Measurements from ENCODE around the gene RNF213. TPM values are rescaled to one million over a fixed set of nuclear protein-coding genes. Genes with fewer than 3 reads are reported as not detected.

Gene RNF213
- polyA plus RNA-seq, 1 donor (not counting 4 experiments of a cell fraction or from before 2014, with no cell fraction given): 24.4 TPM

DNA sequence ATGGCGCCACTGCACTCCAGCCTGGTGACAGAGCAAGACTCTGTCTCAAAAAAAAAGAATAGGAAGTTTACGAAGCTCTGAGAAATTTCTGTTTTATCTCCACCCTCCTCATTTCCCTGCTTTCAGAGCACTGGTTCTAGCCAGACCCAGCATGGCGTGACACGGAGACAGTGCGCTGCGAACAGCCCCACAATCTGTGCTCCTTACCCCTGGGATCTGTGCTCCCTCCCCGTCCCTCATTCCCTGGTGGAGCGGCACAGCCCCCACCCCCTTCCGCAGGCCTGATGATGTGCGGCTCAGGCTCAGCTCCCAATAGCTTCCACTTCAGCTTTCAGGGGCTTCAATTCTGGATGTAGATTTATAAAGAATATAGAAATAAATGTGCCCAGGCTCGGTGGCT lies 98.2 kb downstream of the RNF213 start:
- dilution Hi-C loops (cut with MboI; ENCODE audit: extremely low pct_ligation_motif_present, low sequenced_read_pairs): no loop called here
- Histone ChIP-seq H3K36me3 (ENCODE audit: control insufficient read depth in 2 of 2, extremely low read depth in 1 of 2, insufficient read depth in 2 of 2, low read length in 2 of 2) (peaks cover 39 to 40% of the 10 kb centered on the region in 2 experiments), H3K27ac (ENCODE audit: control insufficient read depth, insufficient read depth, low read length) (no peak overlapping the region), H3K4me1 (ENCODE audit: control insufficient read depth, extremely low read depth, insufficient read depth, low read length) (no peaks in the 10 kb centered on the region), H3K9ac (ENCODE audit: control insufficient read depth, extremely low read depth, insufficient read depth, low read length) (no peak overlapping the region), H3K9me1 (ENCODE audit: control insufficient read depth, extremely low read depth, insufficient read depth, low read length) (no peaks in the 10 kb centered on the region), H3K79me2 (ENCODE audit: control insufficient read depth, insufficient read depth, low read length) (no peaks in the 10 kb centered on the region), H2AFZ (ENCODE audit: control insufficient read depth, low read length) (no peak overlapping the region), H3K9me3 (ENCODE audit: control insufficient read depth, low read depth, low read length) (no peaks in the 10 kb centered on the region), H3K27me3 (ENCODE audit: control insufficient read depth, extremely low read depth, insufficient read depth, low read length) (no peaks in the 10 kb centered on the region), H4K20me1 (ENCODE audit: control insufficient read depth, extremely low read depth, insufficient read depth, low read length) (no peaks in the 10 kb centered on the region), H3K4me3 (ENCODE audit: control insufficient read depth in 2 of 3, extremely low read depth in 1 of 3, insufficient read depth in 2 of 3, low read depth in 1 of 3, low read length in 3 of 3) (no peak overlapping the region), H3K4me2 (ENCODE audit: control insufficient read depth, extremely low read depth, insufficient read depth, low read depth, low read length) (no peak overlapping the region)
- DNase-seq (ENCODE audit: low read depth, low spot score) (no peak), FAIRE-seq (no peak)
- TF ChIP-seq, protein P1, sequence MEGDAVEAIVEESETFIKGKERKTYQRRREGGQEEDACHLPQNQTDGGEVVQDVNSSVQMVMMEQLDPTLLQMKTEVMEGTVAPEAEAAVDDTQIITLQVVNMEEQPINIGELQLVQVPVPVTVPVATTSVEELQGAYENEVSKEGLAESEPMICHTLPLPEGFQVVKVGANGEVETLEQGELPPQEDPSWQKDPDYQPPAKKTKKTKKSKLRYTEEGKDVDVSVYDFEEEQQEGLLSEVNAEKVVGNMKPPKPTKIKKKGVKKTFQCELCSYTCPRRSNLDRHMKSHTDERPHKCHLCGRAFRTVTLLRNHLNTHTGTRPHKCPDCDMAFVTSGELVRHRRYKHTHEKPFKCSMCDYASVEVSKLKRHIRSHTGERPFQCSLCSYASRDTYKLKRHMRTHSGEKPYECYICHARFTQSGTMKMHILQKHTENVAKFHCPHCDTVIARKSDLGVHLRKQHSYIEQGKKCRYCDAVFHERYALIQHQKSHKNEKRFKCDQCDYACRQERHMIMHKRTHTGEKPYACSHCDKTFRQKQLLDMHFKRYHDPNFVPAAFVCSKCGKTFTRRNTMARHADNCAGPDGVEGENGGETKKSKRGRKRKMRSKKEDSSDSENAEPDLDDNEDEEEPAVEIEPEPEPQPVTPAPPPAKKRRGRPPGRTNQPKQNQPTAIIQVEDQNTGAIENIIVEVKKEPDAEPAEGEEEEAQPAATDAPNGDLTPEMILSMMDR (optimal IDR thresholded peaks at IDR 0.05 in 1 of 3, IDR thresholded peaks at IDR 0.05 in 1 of 3, conservative IDR thresholded peaks at IDR 0.05 in 1 of 3; ENCODE audit: extremely low read depth in 1 of 3, insufficient read depth in 2 of 3, low read length in 3 of 3): no peak
- no peak for TF ChIP-seq EZH2 (IDR thresholded peaks at IDR 0.05; ENCODE audit: low read length)

DNA sequence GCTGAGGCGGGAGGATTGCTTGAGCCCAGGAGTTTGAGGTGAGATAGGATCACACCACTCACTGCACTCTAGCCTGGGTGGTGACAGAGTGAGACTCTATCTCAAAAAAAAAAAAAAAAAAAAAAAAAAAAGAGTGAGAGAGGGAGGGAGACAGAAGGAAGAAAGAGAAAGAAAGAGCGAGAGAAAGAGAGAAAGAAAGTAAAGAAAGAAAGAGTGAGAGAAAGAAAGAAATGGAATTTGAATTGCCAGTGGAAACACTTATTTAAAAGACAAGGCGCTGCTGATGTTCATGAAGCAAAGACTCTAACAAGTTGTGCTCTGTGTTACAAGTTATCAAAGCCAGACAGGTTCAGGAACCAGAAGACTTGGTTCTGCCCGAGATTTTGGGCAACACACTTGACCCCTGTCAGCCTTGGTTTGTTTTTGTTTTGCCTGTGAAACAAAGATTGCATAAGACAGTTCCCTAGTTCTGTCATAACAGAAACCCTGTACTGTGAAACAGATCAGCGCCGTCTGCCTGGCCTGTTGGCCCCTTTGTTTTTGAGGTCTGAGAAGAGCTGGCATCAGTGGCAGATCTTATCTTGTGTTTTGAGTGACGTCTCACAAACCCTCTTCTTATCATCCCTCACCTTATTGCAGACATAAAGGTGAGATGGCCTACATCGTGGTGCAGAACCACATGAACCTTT lies 98.9 kb downstream of the RNF213 start:
- Histone ChIP-seq H2AFZ (ENCODE audit: control insufficient read depth, low read length) (no peak overlapping the region), H3K36me3 (ENCODE audit: control insufficient read depth in 2 of 2, extremely low read depth in 1 of 2, insufficient read depth in 2 of 2, low read length in 2 of 2) (peaks cover 39 to 41% of the 10 kb centered on the region in 2 experiments), H4K20me1 (ENCODE audit: control insufficient read depth, extremely low read depth, insufficient read depth, low read length) (no peaks in the 10 kb centered on the region), H3K27me3 (ENCODE audit: control insufficient read depth, extremely low read depth, insufficient read depth, low read length) (no peaks in the 10 kb centered on the region), H3K4me2 (ENCODE audit: control insufficient read depth, extremely low read depth, insufficient read depth, low read depth, low read length) (no peak overlapping the region), H3K27ac (ENCODE audit: control insufficient read depth, insufficient read depth, low read length) (no peak overlapping the region), H3K4me1 (ENCODE audit: control insufficient read depth, extremely low read depth, insufficient read depth, low read length) (no peaks in the 10 kb centered on the region), H3K9me1 (ENCODE audit: control insufficient read depth, extremely low read depth, insufficient read depth, low read length) (no peaks in the 10 kb centered on the region), H3K9me3 (ENCODE audit: control insufficient read depth, low read depth, low read length) (no peaks in the 10 kb centered on the region), H3K4me3 (ENCODE audit: control insufficient read depth in 2 of 3, extremely low read depth in 1 of 3, insufficient read depth in 2 of 3, low read depth in 1 of 3, low read length in 3 of 3) (no peak overlapping the region), H3K79me2 (ENCODE audit: control insufficient read depth, insufficient read depth, low read length) (no peaks in the 10 kb centered on the region), H3K9ac (ENCODE audit: control insufficient read depth, extremely low read depth, insufficient read depth, low read length) (no peak overlapping the region)
- FAIRE-seq: no peak
- no peak for DNase-seq (ENCODE audit: low read depth, low spot score)
- dilution Hi-C loops (cut with MboI; ENCODE audit: extremely low pct_ligation_motif_present, low sequenced_read_pairs): no loop called here
- TF ChIP-seq, protein P1 (optimal IDR thresholded peaks at IDR 0.05 in 1 of 3, IDR thresholded peaks at IDR 0.05 in 1 of 3, conservative IDR thresholded peaks at IDR 0.05 in 1 of 3; ENCODE audit: extremely low read depth in 1 of 3, insufficient read depth in 2 of 3, low read length in 3 of 3): no peak
- no peak for TF ChIP-seq EZH2 (IDR thresholded peaks at IDR 0.05; ENCODE audit: low read length)

All from keratinocyte (primary cell).